ENCODE data around the gene SH2D3C.

The SH2D3C gene

GRCh38 chr9:127720031-127720864 lies 58.2 kb downstream of the SH2D3C start:
- Histone ChIP-seq H3K4me3 (ENCODE audit: low read depth in 1 of 2, low read length in 1 of 2) (no peak overlapping the region), H3K27ac (no peak overlapping the region), H3K27me3 (peaks cover 18% of the 10 kb centered on the region), H3K36me3 (no peaks in the 10 kb centered on the region), H3K9me3 (no peaks in the 10 kb centered on the region), H3K4me1 (ENCODE audit: control insufficient read depth in 1 of 2, insufficient read depth in 1 of 2, low read depth in 1 of 2, low read length in 1 of 2) (peaks cover 5 to 6% of the 10 kb centered on the region in 2 experiments)
- TF ChIP-seq CTCF (IDR thresholded peaks at IDR 0.05): no peak

- no peak for TF ChIP-seq CTCF (IDR thresholded peaks at IDR 0.05)
Measured at GRCh38 chr9:127717766-127718165, 60.7 kb downstream of the SH2D3C start.

GRCh38 chr9:127716412-127716811 lies 62.1 kb downstream of the SH2D3C start:
- H3K4me1 ChIP-seq (ENCODE audit: control insufficient read depth in 1 of 2, insufficient read depth in 1 of 2, low read depth in 1 of 2, low read length in 1 of 2): peaks cover 11 to 12% of the 10 kb centered on the region in 2 experiments
- TF ChIP-seq CTCF (IDR thresholded peaks at IDR 0.05): no peak
- no peaks in the 10 kb centered on the region for H3K36me3 ChIP-seq
- peak overlapping the region; percentile 80 for H3K27ac ChIP-seq
- peak overlapping the region; percentile 68 to 92 for H3K4me3 ChIP-seq (ENCODE audit: low read depth in 1 of 2, low read length in 1 of 2)
- peaks cover 15% of the 10 kb centered on the region for H3K27me3 ChIP-seq
- H3K9me3 ChIP-seq: no peaks in the 10 kb centered on the region

More at GRCh38 chr9:127717766-127718165, 60.7 kb downstream of the SH2D3C start:
- Histone ChIP-seq H3K27ac (no peak overlapping the region), H3K9me3 (no peaks in the 10 kb centered on the region), H3K27me3 (peaks cover 15% of the 10 kb centered on the region), H3K4me1 (ENCODE audit: control insufficient read depth in 1 of 2, insufficient read depth in 1 of 2, low read depth in 1 of 2, low read length in 1 of 2) (peaks cover 9 to 11% of the 10 kb centered on the region in 2 experiments), H3K36me3 (no peaks in the 10 kb centered on the region), H3K4me3 (ENCODE audit: low read depth in 1 of 2, low read length in 1 of 2) (no peak overlapping the region)

GRCh38 chr9:127715470-127716337 lies 62.8 kb downstream of the SH2D3C start, which contains the start of the genes PTRH1 and TTC16:
Gene PTRH1, minus strand, starts transcription at chr9:127715663. Its CDS starts 24 bp downstream, at chr9:127715639.
Gene TTC16, plus strand, starts transcription at chr9:127716079. Its CDS starts 67 bp downstream, at chr9:127716146.
- H3K36me3 ChIP-seq: no peaks in the 10 kb centered on the region
- H3K4me3 ChIP-seq (ENCODE audit: low read depth in 1 of 2, low read length in 1 of 2): peak within 1 kb of the TSS; percentile 68 to 92
- H3K27me3 ChIP-seq: peaks cover 18% of the 10 kb centered on the region
- H3K27ac ChIP-seq: peak within 1 kb of the TSS; percentile 80
- TF ChIP-seq CTCF (IDR thresholded peaks at IDR 0.05): no peak
- H3K4me1 ChIP-seq (ENCODE audit: control insufficient read depth in 1 of 2, insufficient read depth in 1 of 2, low read depth in 1 of 2, low read length in 1 of 2): peaks cover 11 to 17% of the 10 kb centered on the region in 2 experiments
- H3K9me3 ChIP-seq: no peaks in the 10 kb centered on the region

- H3K27me3 ChIP-seq: peaks cover 22% of the 10 kb centered on the region
- H3K27ac ChIP-seq: peak overlapping the region; percentile 80
- H3K4me1 ChIP-seq (ENCODE audit: control insufficient read depth in 1 of 2, insufficient read depth in 1 of 2, low read depth in 1 of 2, low read length in 1 of 2): peaks cover 11 to 17% of the 10 kb centered on the region in 2 experiments
- peak overlapping the region; percentile 68 to 92 for H3K4me3 ChIP-seq (ENCODE audit: low read depth in 1 of 2, low read length in 1 of 2)
- H3K36me3 ChIP-seq: no peaks in the 10 kb centered on the region
- H3K9me3 ChIP-seq: no peaks in the 10 kb centered on the region
- TF ChIP-seq CTCF (IDR thresholded peaks at IDR 0.05): no peak
Measured at GRCh38 chr9:127714951-127715469, 63.5 kb downstream of the SH2D3C start.

Measured in neutrophil (primary cell).